Spleen (tissue), 7 donors: ENCODE measurements around the gene CABP1.

Experiments
- POLR2A ChIP-seq, 3 donors: fragments of 450-650 bp; IDR thresholded peaks; one replicate each; pipeline ENCODE4 v1.5.1; 2017; ENCODE audit warnings: antibody characterized with exemption in 3 of 3, mild to moderate bottlenecking in 1 of 3
- POLR2AphosphoS5 ChIP-seq, 3 donors: sonication (generic); formaldehyde crosslinking; IDR thresholded peaks; one replicate each; pipeline ENCODE4 v1.5.1; 2017; ENCODE audit warnings: antibody characterized with exemption in 3 of 3
- TF ChIP-seq, protein P1 (sequence below), 11 experiments: fragments of 200-600 bp in 7 of 11; fragments of 450-650 bp in 4 of 11; sonication (generic) in 4 of 11; IDR thresholded peaks in 8 of 11; conservative IDR thresholded peaks in 3 of 11; 1 replicate in 7 of 11; 2 replicates in 4 of 11; pipeline versions ENCODE4 v1.4.0 to v1.8.0; 2016 to 2021; ENCODE audit warnings: antibody characterized with exemption in 11 of 11, inconsistent platforms in 4 of 11, mild to moderate bottlenecking in 1 of 11
- donor health status: DM: no; HTN: no; CAD: no; lungs with moderate emphysema.
- donor health status: DM: no; HTN: no; CAD: no.
- donor health status: DM: no; HTN: no; CAD: no.

DNA sequence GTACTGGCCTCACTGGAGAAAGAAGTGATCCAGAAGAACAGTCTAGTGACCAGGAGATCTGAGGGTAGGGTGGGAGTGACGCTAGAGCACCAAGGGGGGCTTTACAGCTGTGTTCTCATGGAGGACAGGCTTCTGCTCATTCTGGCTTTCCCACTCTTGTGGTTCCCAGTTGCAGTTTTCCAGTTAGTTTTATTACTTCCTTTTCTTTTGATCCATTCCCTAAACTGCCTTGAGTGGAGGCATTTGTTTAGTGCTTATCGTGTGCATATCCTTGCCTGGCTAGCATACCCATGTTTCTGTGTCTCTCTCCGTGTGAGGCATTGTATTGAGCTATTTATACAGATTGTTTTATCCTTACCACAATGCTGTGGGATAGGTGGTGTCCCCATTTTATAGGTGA is 50.6 kb downstream of the CABP1 start:
- TF ChIP-seq, protein P1, sequence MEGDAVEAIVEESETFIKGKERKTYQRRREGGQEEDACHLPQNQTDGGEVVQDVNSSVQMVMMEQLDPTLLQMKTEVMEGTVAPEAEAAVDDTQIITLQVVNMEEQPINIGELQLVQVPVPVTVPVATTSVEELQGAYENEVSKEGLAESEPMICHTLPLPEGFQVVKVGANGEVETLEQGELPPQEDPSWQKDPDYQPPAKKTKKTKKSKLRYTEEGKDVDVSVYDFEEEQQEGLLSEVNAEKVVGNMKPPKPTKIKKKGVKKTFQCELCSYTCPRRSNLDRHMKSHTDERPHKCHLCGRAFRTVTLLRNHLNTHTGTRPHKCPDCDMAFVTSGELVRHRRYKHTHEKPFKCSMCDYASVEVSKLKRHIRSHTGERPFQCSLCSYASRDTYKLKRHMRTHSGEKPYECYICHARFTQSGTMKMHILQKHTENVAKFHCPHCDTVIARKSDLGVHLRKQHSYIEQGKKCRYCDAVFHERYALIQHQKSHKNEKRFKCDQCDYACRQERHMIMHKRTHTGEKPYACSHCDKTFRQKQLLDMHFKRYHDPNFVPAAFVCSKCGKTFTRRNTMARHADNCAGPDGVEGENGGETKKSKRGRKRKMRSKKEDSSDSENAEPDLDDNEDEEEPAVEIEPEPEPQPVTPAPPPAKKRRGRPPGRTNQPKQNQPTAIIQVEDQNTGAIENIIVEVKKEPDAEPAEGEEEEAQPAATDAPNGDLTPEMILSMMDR (IDR thresholded peaks at IDR 0.05 in 8 of 11, conservative IDR thresholded peaks at IDR 0.05 in 3 of 11): no peak
- TF ChIP-seq POLR2AphosphoS5 (IDR thresholded peaks at IDR 0.05) (no peak), POLR2A (IDR thresholded peaks at IDR 0.05) (no peak)
